MM.1S (cell line): ENCODE data around the gene DDX31.

ENCODE experiments used
- CTCF ChIP-seq: fragments of 300-600 bp; sonication (generic); IDR thresholded peaks from 2 replicates; pipeline ENCODE4 v1.5.1; 2016; ENCODE audit warnings: antibody characterized with exemption, low read length, mixed read lengths
- EZH2 ChIP-seq: fragments of 300-600 bp; sonication (generic); optimal IDR thresholded peaks from 2 replicates; pipeline ENCODE3; 2017; ENCODE audit warnings: low read depth, mild to moderate bottlenecking, antibody characterized with exemption, low read length, mixed read lengths
- EZH2phosphoT487 ChIP-seq: fragments of 300-600 bp; sonication (generic); IDR thresholded peaks from 2 replicates; pipeline ENCODE4 v1.6.1; 2018; ENCODE audit warnings: antibody characterized with exemption, low read length

- TF ChIP-seq CTCF (no peak), EZH2phosphoT487 (no peak), EZH2 (no peak)
Measured at GRCh38 chr9:132712753-132713152, 43.0 kb upstream of the DDX31 start.
